HG03439 (cell line): ENCODE results near the gene ATOX1.

ENCODE experiments used
- ATAC-seq: cut with Tn5 transposase; IDR thresholded peaks from one replicate; pipeline ENCODE4 v1.9.1; 2021; ENCODE audit warnings: mild to moderate bottlenecking, moderate library complexity; ENCODE audit not compliant: unreplicated experiment

The ATOX1 gene

GRCh38 chr5:151770383-151771258, 12.2 kb upstream of the ATOX1 start:
- peak; percentile 26 for ATAC-seq

GRCh38 chr5:151766975-151767374, 8.5 kb upstream of the ATOX1 start:
- no peak for ATAC-seq

- no peak for ATAC-seq
Observed at GRCh38 chr5:151764801-151765200, 6.4 kb upstream of the ATOX1 start.

GRCh38 chr5:151758141-151758429, 346 bp downstream of the ATOX1 start:
- ATAC-seq = peak; percentile 14

GRCh38 chr5:151757233-151758140, 944 bp downstream of the ATOX1 start:
- peak; percentile 5 for ATAC-seq

GRCh38 chr5:151755383-151755782, 3.0 kb downstream of the ATOX1 start:
- no peak for ATAC-seq

GRCh38 chr5:151751593-151751992, 6.8 kb downstream of the ATOX1 start:
- no peak for ATAC-seq

GRCh38 chr5:151751091-151751490, 7.3 kb downstream of the ATOX1 start:
- no peak for ATAC-seq

GRCh38 chr5:151750121-151750520, 8.3 kb downstream of the ATOX1 start:
- ATAC-seq = no peak

- no peak for ATAC-seq
Observed at GRCh38 chr5:151745071-151745705, 13.2 kb downstream of the ATOX1 start.

GRCh38 chr5:151743530-151743929, 14.9 kb downstream of the ATOX1 start:
- ATAC-seq = no peak

GRCh38 chr5:151742870-151743294, 15.5 kb downstream of the ATOX1 start:
- ATAC-seq = no peak

GRCh38 chr5:151741678-151742423, 16.6 kb downstream of the ATOX1 start:
- no peak for ATAC-seq

- ATAC-seq = peak; percentile 13
Observed at GRCh38 chr5:151740958-151741373, 17.5 kb downstream of the ATOX1 start.

- ATAC-seq = peak; percentile 64
Observed at GRCh38 chr5:151740336-151740942, 18.0 kb downstream of the ATOX1 start.

- no peak for ATAC-seq
Observed at GRCh38 chr5:151739939-151740335, 18.5 kb downstream of the ATOX1 start.

GRCh38 chr5:151739395-151739794, 19.0 kb downstream of the ATOX1 start:
- no peak for ATAC-seq

GRCh38 chr5:151738125-151738848, 20.1 kb downstream of the ATOX1 start:
- no peak for ATAC-seq

- no peak for ATAC-seq
Observed at GRCh38 chr5:151737431-151737830, 21.0 kb downstream of the ATOX1 start.

- no peak for ATAC-seq
Observed at GRCh38 chr5:151735646-151736045, 22.8 kb downstream of the ATOX1 start.
